Neural cell (in vitro differentiated cells): ENCODE data around the gene CRYM. TPM values are rescaled to one million over a fixed set of nuclear protein-coding genes. Genes with fewer than 3 reads are reported as not detected.

ENCODE experiments used
- H2AFZ ChIP-seq: fragments of 200-600, 300-800 bp; sonication (generic), shearing (Covaris generic); 2 replicates; pipeline ENCODE4 v1.6.0; 2014; ENCODE audit warnings: low read depth, mild to moderate bottlenecking, antibody characterized with exemption, low read length, moderate library complexity
- H3F3A ChIP-seq: fragments of 200-600 bp; shearing (Covaris generic); 2 replicates; pipeline ENCODE4 v1.6.1; 2016; ENCODE audit warnings: mild to moderate bottlenecking, moderate library complexity, mixed read lengths, antibody characterized with exemption, low read length; ENCODE audit not compliant: insufficient read depth, poor library complexity, severe bottlenecking
- H3K27ac ChIP-seq: fragments of 200-600, 300-800 bp; sonication (generic), shearing (Covaris generic); 2 replicates; pipeline ENCODE4 v1.5.1; 2014; ENCODE audit warnings: mild to moderate bottlenecking, low read length, moderate library complexity
- H3K27me3 ChIP-seq: fragments of 300-800, 200-600 bp; sonication (generic), shearing (Covaris generic); 2 replicates; pipeline ENCODE4 v1.6.0; 2014; ENCODE audit warnings: mild to moderate bottlenecking, low read depth, low read length, moderate library complexity; ENCODE audit not compliant: insufficient read depth
- H3K36me3 ChIP-seq: fragments of 300-800, 200-600 bp; sonication (generic), shearing (Covaris generic); 2 replicates; pipeline ENCODE4 v1.5.1; 2014; ENCODE audit warnings: mild to moderate bottlenecking, antibody characterized with exemption, low read length, moderate library complexity; ENCODE audit not compliant: insufficient read depth
- H3K4me2 ChIP-seq: fragments of 300-800, 200-600 bp; sonication (generic), shearing (Covaris generic); 2 replicates; pipeline ENCODE4 v1.6.0; 2014; ENCODE audit warnings: mild to moderate bottlenecking, low read length
- H3K4me3 ChIP-seq: fragments of 300-800, 200-600 bp; sonication (generic), shearing (Covaris generic); 2 replicates; pipeline ENCODE4 v1.5.1; 2014; ENCODE audit warnings: mild to moderate bottlenecking, low read length, moderate library complexity
- H3K79me2 ChIP-seq: fragments of 200-600 bp; shearing (Covaris generic); replicated peaks from 2 replicates; pipeline ENCODE4 v1.6.0; 2014; ENCODE audit warnings: mild to moderate bottlenecking, low read length, moderate library complexity; ENCODE audit not compliant: insufficient read depth
- H3K9ac ChIP-seq: fragments of 300-800, 200-600 bp; sonication (generic), shearing (Covaris generic); 2 replicates; pipeline ENCODE4 v1.6.1; 2016; ENCODE audit warnings: mild to moderate bottlenecking, low read length, mixed read lengths
- H3K9me2 ChIP-seq: fragments of 200-600 bp; shearing (Covaris generic); 2 replicates; pipeline ENCODE4 v1.6.1; 2016; ENCODE audit warnings: mild to moderate bottlenecking, low read length, mixed read lengths; ENCODE audit not compliant: insufficient read depth
- H3K9me3 ChIP-seq: fragments of 200-600, 300-800 bp; sonication (generic), shearing (Covaris generic); 2 replicates; pipeline ENCODE4 v1.6.1; 2016; ENCODE audit warnings: mild to moderate bottlenecking, mixed run types, low read length, moderate library complexity, mixed read lengths
- H4K20me1 ChIP-seq: fragments of 200-600 bp; shearing (Covaris generic); 2 replicates; pipeline ENCODE4 v1.6.1; 2016; ENCODE audit warnings: mild to moderate bottlenecking, mixed run types; ENCODE audit not compliant: insufficient read depth
- CTCF ChIP-seq: fragments of 450-650 bp; IDR thresholded peaks from 2 replicates; pipeline ENCODE4 v1.5.1; 2014; ENCODE audit warnings: antibody characterized with exemption, mild to moderate bottlenecking, moderate library complexity; ENCODE audit not compliant: poor library complexity, severe bottlenecking
- EP300 ChIP-seq: fragments of 450-650 bp; conservative IDR thresholded peaks from 2 replicates; pipeline ENCODE4 v1.6.1; 2014; ENCODE audit warnings: antibody characterized with exemption, mild to moderate bottlenecking, moderate library complexity; ENCODE audit not compliant: poor library complexity, severe bottlenecking
- EZH2 ChIP-seq: fragments of 200-600, 300-800 bp; shearing (Covaris generic), sonication (generic); IDR thresholded peaks from 2 replicates; pipeline ENCODE4 v1.6.1; 2014; ENCODE audit warnings: antibody characterized with exemption, low read length, borderline replicate concordance, mild to moderate bottlenecking; ENCODE audit not compliant: insufficient read depth, poor library complexity, severe bottlenecking
- MXI1 ChIP-seq: fragments of 450-650 bp; conservative IDR thresholded peaks from 2 replicates; pipeline ENCODE4 v1.6.1; 2014; ENCODE audit warnings: antibody characterized with exemption, mild to moderate bottlenecking; ENCODE audit not compliant: poor library complexity, severe bottlenecking
- POLR2AphosphoS5 ChIP-seq: IDR thresholded peaks from 2 replicates; pipeline ENCODE4 v1.6.1; 2012
- RAD21 ChIP-seq: fragments of 450-650 bp; conservative IDR thresholded peaks from 2 replicates; pipeline ENCODE4 v1.6.1; 2014; ENCODE audit warnings: antibody characterized with exemption, mild to moderate bottlenecking, moderate library complexity
- REST ChIP-seq: IDR thresholded peaks from 2 replicates; pipeline ENCODE4 v1.6.1; 2012; ENCODE audit warnings: borderline replicate concordance
- SMC3 ChIP-seq: fragments of 450-650 bp; conservative IDR thresholded peaks from 2 replicates; pipeline ENCODE4 v1.6.1; 2014; ENCODE audit warnings: antibody characterized with exemption, mild to moderate bottlenecking, moderate library complexity; ENCODE audit not compliant: poor library complexity
- TAF1 ChIP-seq: IDR thresholded peaks from 2 replicates; pipeline ENCODE4 v1.6.1; 2012; ENCODE audit warnings: low read depth
- polyA plus RNA-seq: library from polyadenylated mRNA; depleted of rRNA; stranded (reverse); fragments of >200 nt; gene quantifications from 2 replicates; pipeline ENCODE4 v1.2.3, GENCODE V29; 2014

Gene CRYM
- polyA plus RNA-seq, 1 donor from 2014 or later = 3.8 TPM

DNA sequence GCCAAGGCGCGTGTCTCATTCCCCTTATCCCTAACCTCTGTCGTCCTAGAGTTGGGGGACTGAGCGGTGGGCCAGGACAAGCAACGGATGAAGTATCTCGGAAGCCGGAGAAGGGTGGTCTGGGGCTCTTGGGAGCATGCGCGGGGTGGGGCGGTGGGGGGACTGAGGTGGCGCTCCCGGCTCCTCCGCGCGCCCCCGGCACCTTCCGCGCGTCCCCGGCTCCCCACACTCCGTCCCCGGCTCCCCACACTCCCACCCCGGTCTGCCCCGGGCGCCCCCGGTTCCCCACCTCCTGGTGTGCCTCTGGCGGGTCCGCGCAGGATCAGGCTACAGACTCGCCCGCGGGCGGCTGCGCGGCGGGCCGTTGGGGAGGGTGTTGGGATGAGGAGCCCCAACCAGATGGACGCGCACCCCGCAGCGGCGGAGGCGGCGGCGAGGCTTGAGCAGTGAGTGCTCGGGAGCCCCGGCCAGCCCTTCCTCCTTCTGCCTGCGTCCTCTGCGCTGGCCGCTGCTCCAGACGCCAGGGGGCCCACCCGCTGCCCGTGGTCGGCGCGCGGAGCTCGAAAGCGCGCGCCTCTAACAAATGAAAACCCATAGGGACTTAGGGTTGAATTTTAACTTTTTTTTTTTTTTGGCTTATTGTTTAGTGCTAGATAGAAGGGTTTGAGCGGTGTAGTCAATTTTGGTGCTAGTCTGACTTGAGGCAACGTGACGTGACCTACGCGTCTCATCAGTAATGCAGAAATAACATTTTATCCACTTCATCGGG, 5.6 kb upstream of the CRYM start:
- no peaks in the 10 kb centered on the region for H3K79me2 ChIP-seq
- no peaks in the 10 kb centered on the region for H3K9me3 ChIP-seq
- peak overlapping the region; percentile 46 for H2AFZ ChIP-seq
- H3K36me3 ChIP-seq = no peaks in the 10 kb centered on the region
- no peak overlapping the region for H3K27ac ChIP-seq
- peak overlapping the region; percentile 68 for H3K9ac ChIP-seq
- H4K20me1 ChIP-seq = no peaks in the 10 kb centered on the region
- no peaks in the 10 kb centered on the region for H3K9me2 ChIP-seq
- TF ChIP-seq SMC3 (peak; percentile 54), CTCF (peak; percentile 53), POLR2AphosphoS5 (no peak)
- H3K27me3 ChIP-seq = peaks cover 25% of the 10 kb centered on the region
- H3F3A ChIP-seq = no peaks in the 10 kb centered on the region
- peak overlapping the region; percentile 42 for H3K4me2 ChIP-seq
- peak overlapping the region; percentile 83 for H3K4me3 ChIP-seq

GRCh38 chr16:21281698-21282389, 3.8 kb upstream of the CRYM start:
- Histone ChIP-seq H3K4me3 (no peak overlapping the region), H2AFZ (no peak overlapping the region), H3K36me3 (no peaks in the 10 kb centered on the region), H3K9me3 (no peaks in the 10 kb centered on the region), H3K79me2 (no peaks in the 10 kb centered on the region), H4K20me1 (no peaks in the 10 kb centered on the region), H3K27me3 (peaks cover 41% of the 10 kb centered on the region), H3K9me2 (no peaks in the 10 kb centered on the region), H3F3A (no peaks in the 10 kb centered on the region), H3K27ac (no peak overlapping the region), H3K9ac (no peak overlapping the region), H3K4me2 (no peak overlapping the region)
- TF ChIP-seq POLR2AphosphoS5 (no peak), TAF1 (no peak), EZH2 (no peak), REST (no peak), SMC3 (no peak), CTCF (no peak), MXI1 (no peak), EP300 (no peak), RAD21 (no peak)
